ENCODE results near the gene ZNF579. TPM values are rescaled to one million over a fixed set of nuclear protein-coding genes. Genes with fewer than 3 reads are reported as not detected.
"Not testable (repeated sequence)": the region's sequence is repeated elsewhere in the genome, so short reads cannot be mapped to it uniquely, and the experiment has no call there.

Gene ZNF579
- total and polyA plus RNA-seq, 8 donors: 10.7 to 14.7 (median 12.9) TPM

DNA sequence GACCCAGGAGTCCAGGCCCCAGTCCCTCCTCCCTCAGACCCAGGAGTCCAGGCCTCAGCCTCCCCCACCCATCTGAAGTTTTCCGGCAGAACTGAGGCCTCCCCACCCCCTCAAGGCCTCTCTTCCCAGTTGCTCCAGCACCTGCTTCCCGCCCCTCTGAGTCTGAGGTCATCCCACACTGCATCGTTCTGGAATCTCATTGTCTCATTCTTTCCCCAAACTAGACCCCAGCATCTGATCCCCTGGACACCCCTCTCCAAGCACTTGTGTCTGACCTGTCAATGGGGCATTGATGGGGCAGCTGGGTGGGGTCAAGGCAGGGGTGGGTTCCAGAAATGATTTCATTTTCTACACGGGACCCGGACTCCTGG is 42.9 kb downstream of the ZNF579 start:
- Histone ChIP-seq H3K9me3 (no peaks in the 10 kb centered on the region), H3K36me3 (no peaks in the 10 kb centered on the region), H3K27ac (no peak overlapping the region), H3K4me1 (no peaks in the 10 kb centered on the region), H3K4me3 (no peak overlapping the region), H3K27me3 (peaks cover 0 to 12% of the 10 kb centered on the region in 2 donors)
- TF ChIP-seq, protein P1, sequence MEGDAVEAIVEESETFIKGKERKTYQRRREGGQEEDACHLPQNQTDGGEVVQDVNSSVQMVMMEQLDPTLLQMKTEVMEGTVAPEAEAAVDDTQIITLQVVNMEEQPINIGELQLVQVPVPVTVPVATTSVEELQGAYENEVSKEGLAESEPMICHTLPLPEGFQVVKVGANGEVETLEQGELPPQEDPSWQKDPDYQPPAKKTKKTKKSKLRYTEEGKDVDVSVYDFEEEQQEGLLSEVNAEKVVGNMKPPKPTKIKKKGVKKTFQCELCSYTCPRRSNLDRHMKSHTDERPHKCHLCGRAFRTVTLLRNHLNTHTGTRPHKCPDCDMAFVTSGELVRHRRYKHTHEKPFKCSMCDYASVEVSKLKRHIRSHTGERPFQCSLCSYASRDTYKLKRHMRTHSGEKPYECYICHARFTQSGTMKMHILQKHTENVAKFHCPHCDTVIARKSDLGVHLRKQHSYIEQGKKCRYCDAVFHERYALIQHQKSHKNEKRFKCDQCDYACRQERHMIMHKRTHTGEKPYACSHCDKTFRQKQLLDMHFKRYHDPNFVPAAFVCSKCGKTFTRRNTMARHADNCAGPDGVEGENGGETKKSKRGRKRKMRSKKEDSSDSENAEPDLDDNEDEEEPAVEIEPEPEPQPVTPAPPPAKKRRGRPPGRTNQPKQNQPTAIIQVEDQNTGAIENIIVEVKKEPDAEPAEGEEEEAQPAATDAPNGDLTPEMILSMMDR (IDR thresholded peaks at IDR 0.05): no peak
- DNase-seq: no peak
- intact Hi-C loops (cut with DNase I): no loop called here
- no peak for ATAC-seq

DNA sequence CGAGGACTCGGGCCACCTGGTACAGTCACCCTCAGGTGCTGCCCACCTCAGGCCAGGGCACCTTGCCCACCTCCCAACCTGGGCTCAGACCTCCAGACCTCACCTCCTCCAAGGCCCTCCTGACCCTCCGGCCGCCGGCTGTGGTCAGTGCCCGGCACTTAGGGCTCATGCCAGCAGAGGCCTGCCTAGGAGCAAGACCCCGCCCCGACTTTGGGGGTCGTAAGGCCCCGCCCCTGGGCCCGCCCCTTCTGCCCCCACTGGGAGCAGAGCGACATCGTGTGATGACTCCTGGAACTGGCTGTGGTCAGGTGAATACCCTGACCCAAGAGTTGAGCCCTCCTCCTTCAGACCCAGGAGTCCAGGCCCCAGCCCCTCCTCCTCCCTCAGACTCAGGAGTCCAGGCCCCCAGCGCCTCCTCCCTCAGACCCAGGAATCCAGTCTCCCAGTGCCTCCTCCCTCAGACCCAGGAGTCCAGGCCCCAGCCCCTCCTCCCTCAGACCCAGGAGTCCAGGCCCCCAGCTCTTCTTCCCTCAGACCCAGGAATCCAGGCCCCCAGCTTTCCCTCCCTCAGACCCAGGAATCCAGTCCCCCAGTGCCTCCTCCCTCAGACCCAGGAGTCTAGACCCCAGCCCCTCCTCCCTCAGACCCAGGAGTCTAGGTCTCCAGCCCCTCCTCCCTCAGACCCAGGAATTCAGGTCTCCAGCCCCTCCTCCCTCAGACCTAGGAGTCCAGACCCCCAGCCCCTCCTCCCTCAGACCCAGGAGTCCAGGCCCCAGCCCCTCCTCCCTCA is 43.5 kb downstream of the ZNF579 start, which contains the start of gene SBK2:
Gene SBK2 (minus strand): TSS at position 183 of the 790 bp plus-strand sequence. CDS start 839 bp downstream, outside the sequence.
- no peak within 1 kb of the TSS for H3K4me3 ChIP-seq
- no peaks in the 10 kb centered on the region for H3K4me1 ChIP-seq
- H3K36me3 ChIP-seq: no peaks in the 10 kb centered on the region
- DNase-seq: no peak
- no peak within 1 kb of the TSS for H3K27ac ChIP-seq
- H3K9me3 ChIP-seq: no peaks in the 10 kb centered on the region
- no peak for ATAC-seq
- TF ChIP-seq, protein P1 (IDR thresholded peaks at IDR 0.05): no peak
- intact Hi-C loops (cut with DNase I): no loop called here
- peaks cover 0 to 12% of the 10 kb centered on the region in 2 donors for H3K27me3 ChIP-seq

DNA sequence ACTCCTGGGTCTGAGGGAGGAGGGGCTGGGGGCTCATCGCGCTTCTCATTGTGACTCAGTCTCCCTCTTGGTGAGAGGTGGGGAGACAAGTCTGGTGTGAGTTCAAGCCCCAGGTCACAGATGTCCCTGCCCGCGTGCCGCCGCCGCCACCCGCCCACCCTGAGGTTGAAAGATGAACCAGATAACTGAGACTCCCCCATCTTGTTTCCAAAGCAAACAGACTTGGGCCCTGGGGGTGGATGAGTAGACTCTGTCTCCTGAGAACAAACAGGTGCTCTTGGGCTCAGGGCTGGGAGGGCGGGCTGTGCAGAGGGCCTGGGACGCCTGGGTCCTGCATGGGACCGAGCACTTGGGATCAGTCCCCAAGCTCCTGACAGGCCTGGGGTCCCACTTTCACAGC is 44.3 kb downstream of the ZNF579 start:
- H3K4me1 ChIP-seq: no peaks in the 10 kb centered on the region
- no peak overlapping the region for H3K4me3 ChIP-seq
- ATAC-seq: no peak
- TF ChIP-seq, protein P1 (IDR thresholded peaks at IDR 0.05): no peak
- no peak overlapping the region for H3K27ac ChIP-seq
- H3K9me3 ChIP-seq: no peaks in the 10 kb centered on the region
- H3K27me3 ChIP-seq: peaks cover 0 to 10% of the 10 kb centered on the region in 2 donors
- no peak for DNase-seq
- intact Hi-C loops (cut with DNase I): no loop called here
- no peaks in the 10 kb centered on the region for H3K36me3 ChIP-seq

DNA sequence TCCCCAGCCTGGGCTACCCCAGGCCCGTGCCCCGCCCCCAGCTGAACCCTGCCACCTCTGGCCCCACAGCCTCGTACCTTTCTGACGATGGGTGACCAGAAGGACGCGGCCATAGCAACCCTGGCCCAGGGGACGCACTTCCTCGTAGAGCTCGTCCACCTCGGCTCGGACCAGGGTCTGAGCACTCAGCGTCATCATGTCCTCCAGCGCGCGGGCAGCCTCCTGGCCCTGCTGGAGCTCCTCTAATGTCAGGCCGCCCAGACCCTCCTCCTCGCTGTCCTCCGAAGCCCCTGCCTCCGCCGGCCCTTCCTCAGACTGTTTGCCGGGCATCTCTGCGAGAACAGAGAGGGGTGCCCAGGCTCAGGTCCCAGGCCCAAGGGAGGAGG is 44.7 kb downstream of the ZNF579 start:
- DNase-seq: no peak
- Histone ChIP-seq H3K4me3 (no peak overlapping the region), H3K4me1 (no peaks in the 10 kb centered on the region), H3K27ac (no peak overlapping the region), H3K36me3 (no peaks in the 10 kb centered on the region), H3K27me3 (peaks cover 0 to 6% of the 10 kb centered on the region in 2 donors), H3K9me3 (no peaks in the 10 kb centered on the region)
- TF ChIP-seq, protein P1 (IDR thresholded peaks at IDR 0.05): no peak
- intact Hi-C loops (cut with DNase I): no loop called here
- no peak for ATAC-seq

DNA sequence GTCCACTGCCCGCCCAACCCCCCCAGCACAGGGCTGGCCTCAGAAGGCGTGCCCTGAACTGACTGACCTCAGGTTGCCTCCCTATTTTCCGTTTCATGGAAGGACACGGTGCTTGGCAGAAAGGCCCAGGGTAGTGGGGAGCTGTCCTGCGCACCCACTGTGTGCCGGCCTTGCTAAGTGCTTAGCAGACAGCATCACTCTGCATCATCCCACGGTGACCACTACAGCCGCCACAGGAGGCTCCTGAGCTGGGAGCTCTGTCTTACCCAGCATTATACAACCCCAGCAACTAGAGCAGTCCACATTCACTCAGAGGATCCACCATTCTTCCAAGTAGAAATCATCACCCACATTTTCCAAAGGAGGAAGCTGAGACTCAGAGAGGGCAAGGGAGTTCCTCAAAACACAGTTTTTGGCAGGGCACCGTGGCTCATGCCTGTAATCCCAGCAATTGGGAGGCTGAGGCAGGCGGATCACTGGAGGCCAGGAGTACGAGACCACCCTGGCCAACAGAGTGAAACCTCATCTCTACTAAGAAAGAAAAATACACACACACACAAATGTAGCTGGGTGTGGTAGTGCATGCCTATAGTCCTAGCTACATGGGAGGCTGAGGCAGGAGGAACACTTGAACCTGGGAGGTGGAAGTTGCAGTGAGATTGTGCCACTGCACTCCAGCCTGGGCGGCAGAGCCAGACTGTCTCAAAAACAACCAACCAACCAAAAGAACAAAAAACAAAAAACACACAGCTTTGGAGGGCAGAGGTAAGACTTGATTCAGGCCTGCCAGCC is 45.3 kb downstream of the ZNF579 start:
- Histone ChIP-seq H3K27me3 (no peaks in the 10 kb centered on the region), H3K4me1 (no peaks in the 10 kb centered on the region), H3K27ac (no peak overlapping the region), H3K9me3 (no peaks in the 10 kb centered on the region), H3K36me3 (no peaks in the 10 kb centered on the region), H3K4me3 (no peak overlapping the region)
- DNase-seq: no peak
- ATAC-seq: no peak
- TF ChIP-seq, protein P1 (IDR thresholded peaks at IDR 0.05): no peak
- intact Hi-C loops (cut with DNase I): no loop called here

DNA sequence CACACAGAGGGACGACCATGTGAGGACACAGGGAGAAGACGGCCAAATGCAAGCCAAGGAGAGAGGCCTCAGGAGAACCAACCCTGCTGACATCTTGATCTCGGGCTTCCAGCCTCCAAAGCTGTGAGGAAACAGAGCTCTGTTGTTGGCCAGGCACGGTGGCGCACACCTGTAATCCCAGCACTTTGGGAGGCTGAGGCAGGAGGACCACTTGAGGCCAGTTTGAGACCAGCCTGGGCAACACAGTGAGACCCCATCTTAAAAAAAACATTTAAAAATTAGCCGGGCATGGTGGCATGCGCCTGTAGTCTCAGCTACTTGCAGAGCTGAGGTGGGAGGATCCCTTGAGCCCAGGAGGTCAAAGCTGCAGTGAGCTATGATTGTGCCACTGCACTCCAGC is 46.4 kb downstream of the ZNF579 start:
- H3K4me3 ChIP-seq; H3K27ac ChIP-seq; intact Hi-C loops (cut with DNase I); ATAC-seq; H3K36me3 ChIP-seq; DNase-seq; H3K4me1 ChIP-seq; H3K27me3 ChIP-seq; H3K9me3 ChIP-seq: not testable (repeated sequence)
